Esophagus squamous epithelium (tissue), 4 donors: ENCODE results near the gene HS2ST1.

Source experiments
- POLR2A ChIP-seq, 4 donors: fragments of 450-650 bp; IDR thresholded peaks; one replicate each; pipeline ENCODE4 v1.6.1; 2017; ENCODE audit warnings: antibody characterized with exemption in 4 of 4, mild to moderate bottlenecking in 4 of 4, moderate library complexity in 3 of 4
- TF ChIP-seq, protein P1 (sequence below), 6 experiments: fragments of 450-650 bp in 4 of 6; fragments of 200-600 bp in 2 of 6; sonication (generic) in 2 of 6; IDR thresholded peaks; one replicate each; pipeline ENCODE4 v1.5.1; 2016 to 2019; ENCODE audit warnings: antibody characterized with exemption in 6 of 6, mild to moderate bottlenecking in 4 of 6, moderate library complexity in 4 of 6

- TF ChIP-seq, protein P1, sequence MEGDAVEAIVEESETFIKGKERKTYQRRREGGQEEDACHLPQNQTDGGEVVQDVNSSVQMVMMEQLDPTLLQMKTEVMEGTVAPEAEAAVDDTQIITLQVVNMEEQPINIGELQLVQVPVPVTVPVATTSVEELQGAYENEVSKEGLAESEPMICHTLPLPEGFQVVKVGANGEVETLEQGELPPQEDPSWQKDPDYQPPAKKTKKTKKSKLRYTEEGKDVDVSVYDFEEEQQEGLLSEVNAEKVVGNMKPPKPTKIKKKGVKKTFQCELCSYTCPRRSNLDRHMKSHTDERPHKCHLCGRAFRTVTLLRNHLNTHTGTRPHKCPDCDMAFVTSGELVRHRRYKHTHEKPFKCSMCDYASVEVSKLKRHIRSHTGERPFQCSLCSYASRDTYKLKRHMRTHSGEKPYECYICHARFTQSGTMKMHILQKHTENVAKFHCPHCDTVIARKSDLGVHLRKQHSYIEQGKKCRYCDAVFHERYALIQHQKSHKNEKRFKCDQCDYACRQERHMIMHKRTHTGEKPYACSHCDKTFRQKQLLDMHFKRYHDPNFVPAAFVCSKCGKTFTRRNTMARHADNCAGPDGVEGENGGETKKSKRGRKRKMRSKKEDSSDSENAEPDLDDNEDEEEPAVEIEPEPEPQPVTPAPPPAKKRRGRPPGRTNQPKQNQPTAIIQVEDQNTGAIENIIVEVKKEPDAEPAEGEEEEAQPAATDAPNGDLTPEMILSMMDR (IDR thresholded peaks at IDR 0.05): no peak
- no peak for TF ChIP-seq POLR2A (IDR thresholded peaks at IDR 0.05)
Observed at GRCh38 chr1:87121711-87122163, 207.3 kb downstream of the HS2ST1 start.
